HT1080 (cell line): ENCODE results near the gene ADGRG3. TPM values are rescaled to one million over a fixed set of nuclear protein-coding genes. Genes with fewer than 3 reads are reported as not detected.

Experiments used
- DNase-seq: peaks from one replicate; pipeline ENCODE4 v3.0.0-alpha.2; 2015; ENCODE audit warnings: low read depth
- total RNA-seq: library from RNA; depleted of rRNA; stranded (reverse); fragments of >200 nt; shearing (Covaris generic); gene quantifications from 2 replicates; pipeline ENCODE4 v1.2.3, GENCODE V29; 2014; rRNA removed

Gene ADGRG3
- total RNA-seq, 1 experiment from 2014 or later, result not detected

GRCh38 chr16:57734925-57735754 is 67.0 kb downstream of the ADGRG3 start:
- peak; percentile 100 for DNase-seq

GRCh38 chr16:57735755-57736418 is 67.8 kb downstream of the ADGRG3 start, which contains the start of gene KATNB1:
Gene KATNB1 (plus strand): TSS chr16:57735770. CDS start chr16:57737244, 1,474 bp downstream.
- DNase-seq, result peak; percentile 23

- peak; percentile 71 for DNase-seq
Observed at GRCh38 chr16:57736419-57737351, 68.6 kb downstream of the ADGRG3 start.

DNA sequence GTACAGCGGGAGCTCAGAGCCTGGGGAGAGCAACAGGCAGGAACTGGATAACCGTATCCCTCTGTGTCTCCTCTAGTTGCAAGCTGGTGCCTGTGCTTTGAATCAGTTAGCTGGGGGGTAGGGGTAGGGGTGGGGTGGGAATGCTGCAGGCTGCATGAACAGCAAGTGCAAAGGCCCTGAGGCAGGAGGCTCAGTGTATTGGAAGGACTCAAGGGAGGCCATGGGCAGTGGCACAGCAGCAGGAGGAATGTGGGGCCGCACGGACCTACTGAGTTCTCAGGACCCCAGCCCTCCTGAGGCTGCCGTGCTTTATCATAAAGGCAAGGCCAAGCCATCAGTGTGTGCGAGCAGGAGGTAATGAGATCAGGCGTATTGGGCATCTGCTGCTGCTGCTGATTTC is 70.7 kb downstream of the ADGRG3 start:
- no peak for DNase-seq

Other genes with a start within 250 kb of the ADGRG3 start
- gene CIAPIN1, start 220.9 kb upstream of the ADGRG3 start, total RNA-seq, result 95.3 and 103 TPM in 2 replicates
- 82.4 and 89.4 TPM in 2 replicates for gene COQ9, start 220.8 kb upstream of the ADGRG3 start, total RNA-seq
- gene POLR2C, start 205.6 kb upstream of the ADGRG3 start, total RNA-seq, result 199 and 233 TPM in 2 replicates
- 5.0 and 7.3 TPM in 2 replicates for gene DOK4, start 181.8 kb upstream of the ADGRG3 start, total RNA-seq
- gene CCDC102A, start 131.7 kb upstream of the ADGRG3 start, total RNA-seq, result 10.4 and 13.7 TPM in 2 replicates
- not detected in 2 replicates for gene ADGRG5, start 125.7 kb upstream of the ADGRG3 start, total RNA-seq
- gene ADGRG1, start 39.7 kb upstream of the ADGRG3 start, total RNA-seq, result 11.5 and 18.9 TPM in 2 replicates
- not detected in 2 replicates for gene DRC7, start 26.5 kb downstream of the ADGRG3 start, total RNA-seq
- gene KATNB1, start 67.5 kb downstream of the ADGRG3 start, total RNA-seq, result 44.7 and 54.3 TPM in 2 replicates
- gene KIFC3, start 134.2 kb downstream of the ADGRG3 start, total RNA-seq, result 134 and 140 TPM in 2 replicates